ENCODE results near the gene JPH4. TPM values are rescaled to one million over a fixed set of nuclear protein-coding genes. Genes with fewer than 3 reads are reported as not detected.
A peak's percentile ranks its signal among the peaks of the same experiment; 100 is the strongest.

Gene JPH4
- polyA plus RNA-seq, 2 of the 4 experiments (the other 2 are of a cell fraction): 0.05 TPM; not detected in 1

GRCh38 chr14:23557946-23558345 lies 20.6 kb downstream of the JPH4 start:
- no peaks in the 10 kb centered on the region for H3K9me3 ChIP-seq
- CTCF ChIA-PET: interaction anchor here (1.2 to 19.0 kb wide), 17 partner anchors 9 to 575 kb away, joined by 3 to 553 read pairs (median 5); partner anchors contain the start of genes JPH4 and NGDN
- no peak overlapping the region for H3K4me3 ChIP-seq
- H3K27ac ChIP-seq: 0 out of 6 replicates have a peak overlapping the region, but pooled peaks of 1 of the 2 experiments have one; percentile 98
- FAIRE-seq (no peak), DNase-seq (ENCODE audit: low read depth in 1 of 2, low spot score in 1 of 2) (no peak), ATAC-seq (no peak)
- peaks cover 16% of the 10 kb centered on the region; the same call in 2 of the 3 replicates for H3K4me1 ChIP-seq
- no peak for TF ChIP-seq HOXA7 (CRISPR knock-in tag; IDR thresholded peaks at IDR 0.05)
- TF ChIP-seq GATA3 (IDR thresholded peaks at IDR 0.05; ENCODE audit: borderline replicate concordance): no peak
- no peak for TF ChIP-seq TFCP2L1 (CRISPR knock-in tag; IDR thresholded peaks at IDR 0.05)
- TF ChIP-seq CHD4 (IDR thresholded peaks at IDR 0.05; ENCODE audit: borderline replicate concordance): no peak
- TF ChIP-seq FOXS1 (CRISPR knock-in tag; IDR thresholded peaks at IDR 0.05): no peak
- TF ChIP-seq MAX (IDR thresholded peaks at IDR 0.05): no peak
- TF ChIP-seq CHD2 (IDR thresholded peaks at IDR 0.05; ENCODE audit: low read length, partially characterized antibody): no peak
- TF ChIP-seq KDM5A (IDR thresholded peaks at IDR 0.05): no peak
- TF ChIP-seq E2F6 (IDR thresholded peaks at IDR 0.05; ENCODE audit: borderline replicate concordance, low read depth): no peak
- no peak for TF ChIP-seq RCOR1 (IDR thresholded peaks at IDR 0.05; ENCODE audit: low read depth, low read length)
- POLR2A ChIA-PET: interaction anchor here (1.1 kb wide), 1 partner anchor 9 kb away, joined by 6 read pairs; the partner anchor contains the start of gene AP1G2
- peak overlapping the region; percentile 99; the same call in 1 of the 3 replicates for H3K4me2 ChIP-seq
- WGBS (ENCODE audit: missing lambda C conversion rate): 100% methylated on average over 1 of the region's 1 CpG

- peak overlapping the region; percentile 93; the same call in 2 of the 3 replicates for H3K4me3 ChIP-seq
- H3K9me3 ChIP-seq: no peaks in the 10 kb centered on the region
- H3K4me1 ChIP-seq: peaks cover 16% of the 10 kb centered on the region; the same call in 2 of the 3 replicates
- peak overlapping the region; percentile 99 for H3K4me2 ChIP-seq
- WGBS (ENCODE audit: missing lambda C conversion rate): 35% methylated on average over 2 of the region's 2 CpGs
- POLR2A ChIA-PET: interaction anchor here (1.1 kb wide), 1 partner anchor 10 kb away, joined by 6 read pairs; the partner anchor contains the start of gene AP1G2
- peak overlapping the region in 1 of 2 experiments; percentile 98; a peak in 3 of 6 replicates for H3K27ac ChIP-seq
- CTCF ChIA-PET: interaction anchor here (1.1 to 19.0 kb wide), 9 partner anchors 8 to 556 kb away, joined by 3 to 553 read pairs (median 5); partner anchors contain the start of gene NGDN
- no peak for TF ChIP-seq RARB (CRISPR knock-in tag; IDR thresholded peaks at IDR 0.05)
- TF ChIP-seq ZSCAN20 (CRISPR knock-in tag; IDR thresholded peaks at IDR 0.05): no peak
- TF ChIP-seq EP300 (IDR thresholded peaks at IDR 0.05): no peak
- TF ChIP-seq RNF2 (IDR thresholded peaks at IDR 0.05; ENCODE audit: borderline replicate concordance, low read depth): no peak
- no peak for TF ChIP-seq POLR2A (IDR thresholded peaks at IDR 0.05; ENCODE audit: low read length)
- TF ChIP-seq HOXB5 (CRISPR knock-in tag; IDR thresholded peaks at IDR 0.05): no peak
- no peak for TF ChIP-seq PHF8 (IDR thresholded peaks at IDR 0.05; ENCODE audit: borderline replicate concordance, low read depth)
- no peak for ATAC-seq
- DNase-seq (ENCODE audit: low read depth in 1 of 2, low spot score in 1 of 2): no peak
- no peak for FAIRE-seq
Observed at GRCh38 chr14:23557521-23557920, 21.1 kb downstream of the JPH4 start.

GRCh38 chr14:23556700-23557440 lies 21.7 kb downstream of the JPH4 start:
- DNase-seq (ENCODE audit: low read depth in 1 of 2, low spot score in 1 of 2) (no peak), FAIRE-seq (no peak), ATAC-seq (no peak)
- 45% methylated on average over 16 of the region's 17 CpGs for WGBS (ENCODE audit: missing lambda C conversion rate)
- Histone ChIP-seq H3K27ac (peak overlapping the region; percentile 98 to 100), H3K9me3 (no peaks in the 10 kb centered on the region), H3K4me1 (peaks cover 16% of the 10 kb centered on the region; the same call in 2 of the 3 replicates), H3K4me2 (peak overlapping the region; percentile 99), H3K4me3 (peak overlapping the region; percentile 93)
- ChIA-PET POLR2A (no interaction called here), CTCF (interaction anchor here (0.9 to 19.0 kb wide), 5 partner anchors 9 to 555 kb away, joined by 3 to 553 read pairs (median 5); partner anchors contain the start of gene NGDN)
- TF ChIP-seq SREBF2 (IDR thresholded peaks at IDR 0.05) (no peak), CEBPB (IDR thresholded peaks at IDR 0.05) (no peak), HEYL (CRISPR knock-in tag; IDR thresholded peaks at IDR 0.05) (no peak), FOXS1 (CRISPR knock-in tag; IDR thresholded peaks at IDR 0.05) (no peak), HOXB13 (CRISPR knock-in tag; IDR thresholded peaks at IDR 0.05; ENCODE audit: low read depth) (no peak), JUNB (IDR thresholded peaks at IDR 0.05) (no peak), CBX2 (IDR thresholded peaks at IDR 0.05; ENCODE audit: borderline replicate concordance, low read depth) (no peak)
- TF ChIP-seq, protein P1, sequence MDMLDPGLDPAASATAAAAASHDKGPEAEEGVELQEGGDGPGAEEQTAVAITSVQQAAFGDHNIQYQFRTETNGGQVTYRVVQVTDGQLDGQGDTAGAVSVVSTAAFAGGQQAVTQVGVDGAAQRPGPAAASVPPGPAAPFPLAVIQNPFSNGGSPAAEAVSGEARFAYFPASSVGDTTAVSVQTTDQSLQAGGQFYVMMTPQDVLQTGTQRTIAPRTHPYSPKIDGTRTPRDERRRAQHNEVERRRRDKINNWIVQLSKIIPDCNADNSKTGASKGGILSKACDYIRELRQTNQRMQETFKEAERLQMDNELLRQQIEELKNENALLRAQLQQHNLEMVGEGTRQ (IDR thresholded peaks at IDR 0.05): no peak
- TF ChIP-seq, protein P2, sequence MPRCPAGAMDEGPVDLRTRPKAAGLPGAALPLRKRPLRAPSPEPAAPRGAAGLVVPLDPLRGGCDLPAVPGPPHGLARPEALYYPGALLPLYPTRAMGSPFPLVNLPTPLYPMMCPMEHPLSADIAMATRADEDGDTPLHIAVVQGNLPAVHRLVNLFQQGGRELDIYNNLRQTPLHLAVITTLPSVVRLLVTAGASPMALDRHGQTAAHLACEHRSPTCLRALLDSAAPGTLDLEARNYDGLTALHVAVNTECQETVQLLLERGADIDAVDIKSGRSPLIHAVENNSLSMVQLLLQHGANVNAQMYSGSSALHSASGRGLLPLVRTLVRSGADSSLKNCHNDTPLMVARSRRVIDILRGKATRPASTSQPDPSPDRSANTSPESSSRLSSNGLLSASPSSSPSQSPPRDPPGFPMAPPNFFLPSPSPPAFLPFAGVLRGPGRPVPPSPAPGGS (IDR thresholded peaks at IDR 0.05): no peak

Data from A549 (cell line).